Measurements from ENCODE around the gene RELA. TPM values are rescaled to one million over a fixed set of nuclear protein-coding genes. Genes with fewer than 3 reads are reported as not detected.

RELA gene
- total and polyA plus RNA-seq, 2 of the 13 experiments (the other 11 are each of a cell fraction or from before 2014, with no cell fraction given) = 21.4 to 40.5 TPM

GRCh38 chr11:65648997-65649493 lies 13.7 kb downstream of the RELA start:
- H3K4me1 ChIP-seq (ENCODE audit: insufficient read depth, low read length) = peaks cover 33% of the 10 kb centered on the region
- no TSS peak for BruUV-seq (replicated peaks)
- WGBS (ENCODE audit: low lambda C conversion rate) = 98% methylated on average over 3 of the region's 12 CpGs

More at GRCh38 chr11:65648997-65649493, 13.7 kb downstream of the RELA start:
- POLR2A ChIA-PET = no interaction called here
- H3K4me3 ChIP-seq (replicated peaks in 1 of 3; ENCODE audit: insufficient read depth in 1 of 3, low read depth in 2 of 3, low read length in 3 of 3) = no peak overlapping the region
- no peak for TF ChIP-seq SNAPC5 (CRISPR knock-in tag; IDR thresholded peaks at IDR 0.05; ENCODE audit: borderline replicate concordance)
- no peak for TF ChIP-seq THAP7 (CRISPR knock-in tag; IDR thresholded peaks at IDR 0.05)
- no peak for TF ChIP-seq KLF9 (CRISPR knock-in tag; IDR thresholded peaks at IDR 0.05; ENCODE audit: low read depth)
- no peak for TF ChIP-seq ZUFSP (CRISPR knock-in tag; IDR thresholded peaks at IDR 0.05; ENCODE audit: borderline replicate concordance)
- no peak for TF ChIP-seq ZMYM3 (CRISPR knock-in tag; IDR thresholded peaks at IDR 0.05)
- no peak for TF ChIP-seq TEAD3 (CRISPR knock-in tag; optimal IDR thresholded peaks at IDR 0.05; ENCODE audit: borderline replicate concordance)
- TF ChIP-seq ZNF629 (CRISPR knock-in tag; conservative IDR thresholded peaks at IDR 0.05) = peak; percentile 56; the same call in 1 of the 2 replicates
- no peaks in the 10 kb centered on the region for H4K20me1 ChIP-seq (ENCODE audit: insufficient read depth, low read length)
- H3K27me3 ChIP-seq (ENCODE audit: control insufficient read depth in 1 of 2, insufficient read depth in 2 of 2, low read length in 2 of 2) = no peaks in the 10 kb centered on the region
- H3K4me2 ChIP-seq (ENCODE audit: low read depth, low read length) = no peak overlapping the region
- in situ Hi-C loops (cut with HindIII; ENCODE audit: extremely low pct_ligation_motif_present, low pct_unique_long_range_greater_than_20kb) = no loop called here
- CTCF ChIA-PET (ENCODE audit: low intra/inter-chr PET ratio, low total read pairs) = no interaction called here
- ATAC-seq (no peak), FAIRE-seq (no peak), DNase-seq (ENCODE audit: low spot score) (no peak)
- no peak overlapping the region for H3K9ac ChIP-seq (ENCODE audit: insufficient read depth, low read depth, low read length)
- H2AFZ ChIP-seq (ENCODE audit: low read length) = no peak overlapping the region
- H3K9me3 ChIP-seq (ENCODE audit: low read length) = no peaks in the 10 kb centered on the region
- no peaks in the 10 kb centered on the region for H3K36me3 ChIP-seq (replicated peaks in 1 of 2; ENCODE audit: control insufficient read depth in 1 of 2, insufficient read depth in 2 of 2, low read length in 2 of 2)
- no peaks in the 10 kb centered on the region for H3K79me2 ChIP-seq (ENCODE audit: insufficient read depth, low read length)
- intact Hi-C loops (cut with micrococcal nuclease; ENCODE audit: unreplicated experiment) = no loop called here
- no peak overlapping the region for H3K27ac ChIP-seq (ENCODE audit: extremely low read length, insufficient read depth, low read length)

All from HepG2 (cell line).